ENCODE measurements around the gene SREK1. TPM values are rescaled to one million over a fixed set of nuclear protein-coding genes. Genes with fewer than 3 reads are reported as not detected.

Gene SREK1
- total RNA-seq, 1 experiment from 2014 or later: 59.6 TPM

DNA sequence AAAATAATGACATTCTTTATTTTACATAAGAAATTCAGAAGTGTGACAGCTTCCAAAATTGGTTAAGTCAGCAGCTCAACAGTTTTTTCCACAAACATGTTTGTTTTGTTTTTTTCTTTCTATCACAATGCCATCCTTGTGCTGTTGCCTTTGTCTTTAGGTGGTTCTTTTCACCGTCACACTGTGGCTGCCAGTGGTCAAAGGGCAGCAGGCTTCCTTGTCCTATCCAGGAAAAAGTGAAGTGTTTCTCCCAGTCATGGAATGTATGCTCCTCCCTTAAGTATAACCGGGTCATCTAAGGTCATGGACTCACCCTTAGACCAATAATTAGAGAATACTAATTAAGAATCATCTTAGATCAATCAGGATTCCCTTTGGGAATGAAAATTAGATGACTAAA lies 87.4 kb downstream of the SREK1 start:
- DNase-seq: no peak
- Histone ChIP-seq H3K23ac (ENCODE audit: insufficient read length, low read depth, low read length) (no peak overlapping the region), H2BK15ac (ENCODE audit: low read depth, low read length) (no peak overlapping the region), H3K9me3 (ENCODE audit: control insufficient read depth, low read depth, low read length) (no peaks in the 10 kb centered on the region), H4K8ac (replicated peaks; ENCODE audit: insufficient read length, low read depth, low read length) (no peak overlapping the region), H3K79me2 (ENCODE audit: insufficient read depth, low read length) (no peaks in the 10 kb centered on the region), H4K20me1 (ENCODE audit: control insufficient read depth, insufficient read depth, insufficient read length) (no peaks in the 10 kb centered on the region), H3K56ac (ENCODE audit: insufficient read length, low read depth, low read length) (no peak overlapping the region), H3K79me1 (ENCODE audit: insufficient read depth, low read depth, low read length, poor library complexity, severe bottlenecking) (no peaks in the 10 kb centered on the region), H3K4me1 (ENCODE audit: insufficient read depth, low read length) (peaks cover 4% of the 10 kb centered on the region; the same call in 1 of the 2 replicates), H2BK5ac (ENCODE audit: insufficient read length, low read length) (no peak overlapping the region), H2BK120ac (ENCODE audit: low read depth, low read length, poor library complexity, severe bottlenecking) (no peak overlapping the region), H3K14ac (ENCODE audit: insufficient read depth, low read length) (no peak overlapping the region), H3K9ac (ENCODE audit: extremely low read depth, insufficient read length, low read length) (no peak overlapping the region), H3K27me3 (ENCODE audit: insufficient read depth, low read length) (no peaks in the 10 kb centered on the region), H2AK5ac (ENCODE audit: insufficient read length, low read length) (no peak overlapping the region), H3K4me2 (ENCODE audit: insufficient read depth, insufficient read length, low read length) (no peak overlapping the region), H3K27ac (ENCODE audit: insufficient read length, low read depth, low read length) (no peak overlapping the region), H2AFZ (ENCODE audit: low read length) (no peak overlapping the region), H3T11ph (ENCODE audit: low read length) (no peak overlapping the region), H2BK20ac (ENCODE audit: low read depth, low read length, poor library complexity, severe bottlenecking) (no peak overlapping the region), H4K5ac (ENCODE audit: insufficient read length, low read depth, low read length) (no peak overlapping the region), H2BK12ac (ENCODE audit: insufficient read length, low read depth, low read length) (no peak overlapping the region), H3K4ac (ENCODE audit: low read depth, low read length) (no peak overlapping the region), H4K91ac (ENCODE audit: insufficient read length, low read depth, low read length) (no peak overlapping the region), H3K23me2 (ENCODE audit: insufficient read length, low read depth, low read length, poor library complexity, severe bottlenecking) (no peaks in the 10 kb centered on the region), H3K18ac (ENCODE audit: insufficient read length, low read depth, low read length) (no peak overlapping the region)
- no peak overlapping the region for H3K27ac Mint-ChIP-seq
- peaks cover 21 to 25% of the 10 kb centered on the region in 2 experiments for H3K4me1 Mint-ChIP-seq
- H3K36me3 Mint-ChIP-seq (ENCODE audit: insufficient read depth in 1 of 3, low read depth in 3 of 3): no peaks in the 10 kb centered on the region
- H3K4me3 Mint-ChIP-seq: no peak overlapping the region
- H3K27me3 Mint-ChIP-seq (ENCODE audit: low read depth): no peaks in the 10 kb centered on the region
- no CpG with 5 or more reads among the region's 2 CpGs for WGBS (ENCODE audit: extremely low coverage, insufficient read length, low lambda C conversion rate)
- TF ChIP-seq, protein P1, sequence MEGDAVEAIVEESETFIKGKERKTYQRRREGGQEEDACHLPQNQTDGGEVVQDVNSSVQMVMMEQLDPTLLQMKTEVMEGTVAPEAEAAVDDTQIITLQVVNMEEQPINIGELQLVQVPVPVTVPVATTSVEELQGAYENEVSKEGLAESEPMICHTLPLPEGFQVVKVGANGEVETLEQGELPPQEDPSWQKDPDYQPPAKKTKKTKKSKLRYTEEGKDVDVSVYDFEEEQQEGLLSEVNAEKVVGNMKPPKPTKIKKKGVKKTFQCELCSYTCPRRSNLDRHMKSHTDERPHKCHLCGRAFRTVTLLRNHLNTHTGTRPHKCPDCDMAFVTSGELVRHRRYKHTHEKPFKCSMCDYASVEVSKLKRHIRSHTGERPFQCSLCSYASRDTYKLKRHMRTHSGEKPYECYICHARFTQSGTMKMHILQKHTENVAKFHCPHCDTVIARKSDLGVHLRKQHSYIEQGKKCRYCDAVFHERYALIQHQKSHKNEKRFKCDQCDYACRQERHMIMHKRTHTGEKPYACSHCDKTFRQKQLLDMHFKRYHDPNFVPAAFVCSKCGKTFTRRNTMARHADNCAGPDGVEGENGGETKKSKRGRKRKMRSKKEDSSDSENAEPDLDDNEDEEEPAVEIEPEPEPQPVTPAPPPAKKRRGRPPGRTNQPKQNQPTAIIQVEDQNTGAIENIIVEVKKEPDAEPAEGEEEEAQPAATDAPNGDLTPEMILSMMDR (conservative IDR thresholded peaks at IDR 0.05): no peak
- H3K9me3 Mint-ChIP-seq: no peaks in the 10 kb centered on the region
